H9 (cell line): ENCODE data around the gene UNC45A. TPM values are rescaled to one million over a fixed set of nuclear protein-coding genes. Genes with fewer than 3 reads are reported as not detected.
A peak's percentile ranks its signal among the peaks of the same experiment; 100 is the strongest.

Source experiments
- DNase-seq: peaks from one replicate; pipeline ENCODE4 v3.0.0-alpha.2; 2017
- H2AFZ ChIP-seq: one replicate; pipeline ENCODE4 v1.6.1; 2013; ENCODE audit warnings: mild to moderate bottlenecking, low read length, control low read depth, moderate library complexity
- H2AK5ac ChIP-seq: 2 replicates; pipeline ENCODE4 v1.6.1; 2013; ENCODE audit warnings: low read length, control low read depth, mixed read lengths; ENCODE audit not compliant: insufficient read length
- H2BK120ac ChIP-seq: one replicate; pipeline ENCODE4 v1.6.1; 2013; ENCODE audit warnings: low read depth, mild to moderate bottlenecking, low read length, control low read depth, inconsistent platforms; ENCODE audit not compliant: poor library complexity, severe bottlenecking
- H2BK12ac ChIP-seq: 2 replicates; pipeline ENCODE4 v1.6.1; 2013; ENCODE audit warnings: low read length, control low read depth, mixed read lengths, low read depth; ENCODE audit not compliant: insufficient read length
- H2BK15ac ChIP-seq: 2 replicates; pipeline ENCODE4 v1.6.1; 2013; ENCODE audit warnings: low read depth, low read length, control low read depth
- H2BK20ac ChIP-seq: one replicate; pipeline ENCODE4 v1.6.1; 2013; ENCODE audit warnings: low read depth, mild to moderate bottlenecking, low read length, control low read depth, inconsistent platforms; ENCODE audit not compliant: poor library complexity, severe bottlenecking
- H2BK5ac ChIP-seq: 2 replicates; pipeline ENCODE4 v1.6.1; 2013; ENCODE audit warnings: low read length, control low read depth, mixed read lengths; ENCODE audit not compliant: insufficient read length
- H3K14ac ChIP-seq: 2 replicates; pipeline ENCODE4 v1.6.1; 2013; ENCODE audit warnings: low read length, control low read depth; ENCODE audit not compliant: insufficient read depth
- H3K18ac ChIP-seq: 2 replicates; pipeline ENCODE4 v1.6.1; 2013; ENCODE audit warnings: low read depth, mild to moderate bottlenecking, mixed read lengths, low read length, control low read depth; ENCODE audit not compliant: insufficient read length
- H3K23ac ChIP-seq: 2 replicates; pipeline ENCODE4 v1.6.1; 2013; ENCODE audit warnings: low read length, control low read depth, mixed read lengths, low read depth; ENCODE audit not compliant: insufficient read length
- H3K23me2 ChIP-seq: 2 replicates; pipeline ENCODE4 v1.6.1; 2013; ENCODE audit warnings: low read depth, mild to moderate bottlenecking, mixed read lengths, low read length, control low read depth; ENCODE audit not compliant: insufficient read length, poor library complexity, severe bottlenecking
- H3K27ac ChIP-seq: 2 replicates; pipeline ENCODE4 v1.5.1; 2013; ENCODE audit warnings: low read length, control low read depth, mixed read lengths, low read depth; ENCODE audit not compliant: insufficient read length
- H3K27me3 ChIP-seq: 2 replicates; pipeline ENCODE4 v1.6.1; 2013; ENCODE audit warnings: low read length, control low read depth, inconsistent platforms; ENCODE audit not compliant: insufficient read depth
- H3K4ac ChIP-seq: 2 replicates; pipeline ENCODE4 v1.6.1; 2013; ENCODE audit warnings: low read depth, mild to moderate bottlenecking, control low read depth, inconsistent platforms, low read length, moderate library complexity
- H3K4me1 ChIP-seq: 2 replicates; pipeline ENCODE4 v1.6.1; 2013; ENCODE audit warnings: low read length, control low read depth, inconsistent platforms; ENCODE audit not compliant: insufficient read depth
- H3K4me2 ChIP-seq: 2 replicates; pipeline ENCODE4 v1.6.1; 2013; ENCODE audit warnings: low read length, control low read depth, mixed read lengths; ENCODE audit not compliant: insufficient read length, insufficient read depth
- H3K56ac ChIP-seq: 2 replicates; pipeline ENCODE4 v1.6.1; 2013; ENCODE audit warnings: low read depth, mild to moderate bottlenecking, mixed read lengths, low read length, control low read depth; ENCODE audit not compliant: insufficient read length
- H3K79me1 ChIP-seq: 2 replicates; pipeline ENCODE4 v1.6.1; 2013; ENCODE audit warnings: low read depth, mild to moderate bottlenecking, moderate library complexity, low read length, control low read depth, inconsistent platforms; ENCODE audit not compliant: insufficient read depth, poor library complexity, severe bottlenecking
- H3K79me2 ChIP-seq: 2 replicates; pipeline ENCODE4 v1.6.1; 2013; ENCODE audit warnings: low read length, control low read depth, inconsistent platforms; ENCODE audit not compliant: insufficient read depth
- H3K9ac ChIP-seq: 2 replicates; pipeline ENCODE4 v1.6.1; 2013; ENCODE audit warnings: low read length, control low read depth, mixed read lengths; ENCODE audit not compliant: insufficient read length; ENCODE audit errors: extremely low read depth
- H3K9me3 ChIP-seq: one replicate; pipeline ENCODE4 v1.6.1; 2013; ENCODE audit warnings: low read depth, low read length, inconsistent platforms; ENCODE audit not compliant: control insufficient read depth
- H3T11ph ChIP-seq: one replicate; pipeline ENCODE4 v1.6.1; 2013; ENCODE audit warnings: mild to moderate bottlenecking, low read length, control low read depth, inconsistent platforms
- H4K20me1 ChIP-seq: one replicate; pipeline ENCODE4 v1.6.1; 2013; ENCODE audit not compliant: control insufficient read depth, insufficient read length, insufficient read depth
- H4K5ac ChIP-seq: 2 replicates; pipeline ENCODE4 v1.6.1; 2013; ENCODE audit warnings: low read depth, mild to moderate bottlenecking, mixed read lengths, low read length, control low read depth; ENCODE audit not compliant: insufficient read length
- H4K8ac ChIP-seq: replicated peaks from 2 replicates; pipeline ENCODE4 v1.6.1; 2013; ENCODE audit warnings: low read length, control low read depth, mixed read lengths, low read depth; ENCODE audit not compliant: insufficient read length
- H4K91ac ChIP-seq: 2 replicates; pipeline ENCODE4 v1.6.1; 2013; ENCODE audit warnings: low read depth, mild to moderate bottlenecking, moderate library complexity, mixed read lengths, low read length, control low read depth; ENCODE audit not compliant: insufficient read length
- H3K27ac Mint-ChIP-seq, 3 experiments: 2 replicates in 2 of 3; 3 replicates in 1 of 3; pipeline ENCODE4 v1.8.0; 2020 to 2021; ENCODE audit warnings: mixed read lengths in 3 of 3, mild to moderate bottlenecking in 1 of 3, moderate library complexity in 1 of 3
- H3K27me3 Mint-ChIP-seq: 2 replicates; pipeline ENCODE4 v1.8.0; 2021; ENCODE audit warnings: low read depth, mild to moderate bottlenecking, moderate library complexity, mixed read lengths
- H3K36me3 Mint-ChIP-seq, 3 experiments: 2 replicates in 2 of 3; 3 replicates in 1 of 3; pipeline ENCODE4 v1.8.0; 2020 to 2021; ENCODE audit warnings: low read depth in 3 of 3, mixed read lengths in 3 of 3; ENCODE audit not compliant: insufficient read depth in 1 of 3
- H3K4me1 Mint-ChIP-seq, 2 experiments: 2 replicates each; pipeline ENCODE4 v1.8.0; 2020; ENCODE audit warnings: mixed read lengths in 2 of 2
- H3K4me3 Mint-ChIP-seq, 2 experiments: 2 replicates in 1 of 2; 3 replicates in 1 of 2; pipeline ENCODE4 v1.8.0; 2020 to 2021; ENCODE audit warnings: mild to moderate bottlenecking in 2 of 2, mixed read lengths in 2 of 2, moderate library complexity in 1 of 2
- H3K9me3 Mint-ChIP-seq, 2 experiments: 2 replicates in 1 of 2; 3 replicates in 1 of 2; pipeline ENCODE4 v1.8.0; 2020; ENCODE audit warnings: mild to moderate bottlenecking in 2 of 2, mixed read lengths in 2 of 2, moderate library complexity in 1 of 2
- CTCF ChIP-seq: fragments of 200-600 bp; sonication (generic); conservative IDR thresholded peaks from 3 replicates; pipeline ENCODE4 v1.8.0; 2021; ENCODE audit warnings: antibody characterized with exemption, mild to moderate bottlenecking
- WGBS: extraction: QIAGEN DNeasy Blood & Tissue Kit; methylation state at CpG from one replicate; pipeline ENCODE4 v1.1.7; 2013; ENCODE audit warnings: missing lambda C conversion rate, low lambda C conversion rate, mixed read lengths; ENCODE audit not compliant: insufficient read length; ENCODE audit errors: extremely low coverage; 5-methylcytosine and 5-hydroxymethylcytosine counted together
- total RNA-seq: library from RNA; stranded (reverse); gene quantifications from 2 replicates; pipeline ENCODE4 v1.2.1, GENCODE V29; 2021

UNC45A gene
- total RNA-seq, 1 experiment from 2014 or later: 84.6 TPM

- Histone ChIP-seq H2AK5ac (no peak overlapping the region), H3K23me2 (no peaks in the 10 kb centered on the region), H3K18ac (no peak overlapping the region), H3K4me2 (no peak overlapping the region), H4K8ac (no peak overlapping the region), H4K5ac (no peak overlapping the region), H2BK20ac (no peak overlapping the region), H3K27me3 (no peaks in the 10 kb centered on the region), H3K4me1 (no peaks in the 10 kb centered on the region; the same call in 1 of the 2 replicates), H3K79me1 (no peaks in the 10 kb centered on the region), H3K79me2 (no peaks in the 10 kb centered on the region), H2BK5ac (no peak overlapping the region), H2BK15ac (no peak overlapping the region), H3K27ac (no peak overlapping the region), H3K9ac (no peak overlapping the region), H3K9me3 (no peaks in the 10 kb centered on the region), H3T11ph (no peak overlapping the region), H4K91ac (no peak overlapping the region), H4K20me1 (no peaks in the 10 kb centered on the region), H3K4ac (no peak overlapping the region), H2BK120ac (no peak overlapping the region), H2BK12ac (no peak overlapping the region), H3K56ac (no peak overlapping the region), H3K23ac (no peak overlapping the region), H3K14ac (no peak overlapping the region), H2AFZ (no peak overlapping the region)
- no peaks in the 10 kb centered on the region; the same call in 1 of the 2 replicates for H3K27me3 Mint-ChIP-seq
- peak overlapping the region in 2 of 3 experiments; percentile 44 to 57; a peak in 2 of 7 replicates for H3K27ac Mint-ChIP-seq
- peaks cover 3 to 8% of the 10 kb centered on the region in 2 experiments; a peak in 3 of 4 replicates for H3K4me1 Mint-ChIP-seq
- no CpG with 5 or more reads among the region's 11 CpGs for WGBS
- no peaks in the 10 kb centered on the region; a peak in 1 of 5 replicates for H3K9me3 Mint-ChIP-seq
- peaks cover 4 to 10% (median 10%) of the 10 kb centered on the region in 3 experiments; a peak in 6 of 7 replicates for H3K36me3 Mint-ChIP-seq
- H3K4me3 Mint-ChIP-seq: no peak overlapping the region
- no peak for TF ChIP-seq CTCF
- DNase-seq: no peak
These were observed 43.1 kb upstream of the UNC45A start for GRCh38 chr15:90892023-90892422.
